GM10266 (cell line): Measurements from ENCODE around the gene XIST.
A peak's percentile ranks its signal among the peaks of the same experiment; 100 is the strongest.

Experiments used
- DNase-seq: peaks from one replicate; pipeline ENCODE4 v3.0.0; 2012; ENCODE audit errors: extremely low spot score
- CTCF ChIP-seq: IDR thresholded peaks from 2 replicates; pipeline ENCODE4 v1.5.1; 2012; ENCODE audit warnings: mild to moderate bottlenecking, low read depth; ENCODE audit not compliant: control insufficient read depth, insufficient read depth; ENCODE audit errors: missing control alignments

Gene XIST

GRCh38 chrX:73863268-73863667 lies 10.8 kb upstream of the XIST start:
- DNase-seq, result no peak
- no peak for TF ChIP-seq CTCF

- no peak for TF ChIP-seq CTCF
- DNase-seq, result no peak
Observed at GRCh38 chrX:73859622-73860021, 7.1 kb upstream of the XIST start.

- DNase-seq, result peak; percentile 20
- TF ChIP-seq CTCF, result peak; percentile 62
Observed at GRCh38 chrX:73855546-73855945, 3.0 kb upstream of the XIST start.

- DNase-seq, result no peak
- TF ChIP-seq CTCF, result no peak
Observed at GRCh38 chrX:73852022-73852421, 492 bp downstream of the XIST start.

- no peak for DNase-seq
- TF ChIP-seq CTCF, result no peak
Observed at GRCh38 chrX:73851014-73852009, 1.2 kb downstream of the XIST start.

- DNase-seq, result peak; percentile 7
- peak; percentile 39 for TF ChIP-seq CTCF
Observed at GRCh38 chrX:73850124-73851013, 2.1 kb downstream of the XIST start.
